ENCODE results near the gene EGR4. TPM values are rescaled to one million over a fixed set of nuclear protein-coding genes. Genes with fewer than 3 reads are reported as not detected.

Gene EGR4
- total RNA-seq, 2 experiments from 2014 or later = 0.14 to 0.17 TPM

DNA sequence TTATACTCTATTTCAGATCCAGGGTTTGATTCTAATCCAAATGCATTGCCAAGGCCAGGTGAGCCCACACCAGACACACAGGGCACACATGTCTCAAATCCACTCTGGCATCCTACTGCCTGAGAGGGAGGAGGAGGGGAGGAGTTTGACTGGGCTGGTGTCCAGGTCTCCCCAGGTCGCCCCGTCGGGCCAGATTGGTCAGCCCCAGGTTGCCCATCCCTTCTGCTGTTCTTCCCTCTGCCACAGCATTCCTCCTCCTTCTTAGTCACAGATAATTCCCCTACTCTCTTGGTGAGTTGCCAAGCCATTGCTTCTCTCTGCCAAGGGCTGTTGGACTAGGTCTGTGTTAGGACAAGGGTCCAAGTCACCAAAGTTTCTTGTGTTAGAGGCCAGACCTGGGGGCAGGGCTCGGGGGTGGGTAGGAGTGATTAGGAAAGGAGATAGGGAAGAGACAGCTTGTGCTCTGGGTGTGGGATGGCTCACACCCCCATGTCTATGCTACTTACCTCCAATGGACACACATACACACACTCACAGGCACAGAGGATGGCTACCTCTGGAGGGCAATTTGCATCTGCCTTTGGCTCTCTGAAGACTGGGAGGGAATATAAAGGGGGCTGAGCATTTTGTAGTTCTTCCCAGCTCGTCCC, 2.5 kb upstream of the EGR4 start:
- TF ChIP-seq, protein P1, sequence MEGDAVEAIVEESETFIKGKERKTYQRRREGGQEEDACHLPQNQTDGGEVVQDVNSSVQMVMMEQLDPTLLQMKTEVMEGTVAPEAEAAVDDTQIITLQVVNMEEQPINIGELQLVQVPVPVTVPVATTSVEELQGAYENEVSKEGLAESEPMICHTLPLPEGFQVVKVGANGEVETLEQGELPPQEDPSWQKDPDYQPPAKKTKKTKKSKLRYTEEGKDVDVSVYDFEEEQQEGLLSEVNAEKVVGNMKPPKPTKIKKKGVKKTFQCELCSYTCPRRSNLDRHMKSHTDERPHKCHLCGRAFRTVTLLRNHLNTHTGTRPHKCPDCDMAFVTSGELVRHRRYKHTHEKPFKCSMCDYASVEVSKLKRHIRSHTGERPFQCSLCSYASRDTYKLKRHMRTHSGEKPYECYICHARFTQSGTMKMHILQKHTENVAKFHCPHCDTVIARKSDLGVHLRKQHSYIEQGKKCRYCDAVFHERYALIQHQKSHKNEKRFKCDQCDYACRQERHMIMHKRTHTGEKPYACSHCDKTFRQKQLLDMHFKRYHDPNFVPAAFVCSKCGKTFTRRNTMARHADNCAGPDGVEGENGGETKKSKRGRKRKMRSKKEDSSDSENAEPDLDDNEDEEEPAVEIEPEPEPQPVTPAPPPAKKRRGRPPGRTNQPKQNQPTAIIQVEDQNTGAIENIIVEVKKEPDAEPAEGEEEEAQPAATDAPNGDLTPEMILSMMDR (IDR thresholded peaks at IDR 0.05) = no peak
- H3K9me3 ChIP-seq (ENCODE audit: control insufficient read depth in 1 of 2, insufficient read depth in 1 of 2, low read length in 2 of 2) = peaks cover 4 to 20% of the 10 kb centered on the region in 2 experiments
- Mint-ChIP-seq H3K4me1 (ENCODE audit: low read depth) (peaks cover 13% of the 10 kb centered on the region), H3K27ac (no peak overlapping the region), H3K4me3 (no peak overlapping the region), H3K27me3 (peaks cover 89% of the 10 kb centered on the region), H3K9me3 (no peaks in the 10 kb centered on the region), H3K36me3 (ENCODE audit: low read depth) (no peaks in the 10 kb centered on the region)
- intact Hi-C loops (cut with DNase I, micrococcal nuclease) = no loop called here
- peaks cover 30% of the 10 kb centered on the region for H3K4me1 ChIP-seq (ENCODE audit: insufficient read depth, low read length)
- peaks cover 68 to 91% of the 10 kb centered on the region in 2 experiments for H3K27me3 ChIP-seq (ENCODE audit: control insufficient read depth in 1 of 2, insufficient read depth in 2 of 2, low read length in 2 of 2)
- H3K27ac ChIP-seq (ENCODE audit: low read depth in 1 of 2, low read length in 2 of 2) = no peak overlapping the region
- ATAC-seq (ENCODE audit: poor library complexity) (no peak), DNase-seq (no peak)
- H3K36me3 ChIP-seq (ENCODE audit: insufficient read depth, low read length) = no peaks in the 10 kb centered on the region
- ChIA-PET POLR2A (no interaction called here), CTCF (no interaction called here)
- H3K4me3 ChIP-seq (ENCODE audit: low read length) = no peak overlapping the region

DNA sequence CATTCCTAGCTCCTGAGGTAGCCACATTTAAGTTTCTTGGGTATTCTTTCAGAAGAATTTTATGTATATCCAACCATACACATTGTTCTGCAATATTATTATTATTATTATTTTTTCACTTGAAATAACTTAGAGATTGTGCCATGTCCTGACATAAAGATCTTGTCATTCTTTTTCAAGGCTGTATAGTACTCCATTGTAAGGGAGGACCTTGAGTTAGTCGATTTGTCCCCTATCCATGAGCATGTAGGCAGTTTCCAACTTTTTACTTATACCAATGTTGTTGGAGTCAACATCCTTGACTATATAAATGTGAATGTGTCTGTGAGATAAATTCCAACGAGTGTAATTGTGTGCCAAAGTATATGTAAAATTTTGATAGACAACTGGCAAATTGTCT, 891 bp upstream of the EGR4 start:
- DNase-seq (no peak), ATAC-seq (ENCODE audit: poor library complexity) (no peak)
- Mint-ChIP-seq H3K4me1 (ENCODE audit: low read depth) (peaks cover 21% of the 10 kb centered on the region), H3K9me3 (no peaks in the 10 kb centered on the region), H3K27me3 (peaks cover 87% of the 10 kb centered on the region), H3K4me3 (peak overlapping the region; percentile 62), H3K36me3 (ENCODE audit: low read depth) (no peaks in the 10 kb centered on the region), H3K27ac (no peak overlapping the region)
- Histone ChIP-seq H3K4me3 (ENCODE audit: low read length) (no peak overlapping the region), H3K27me3 (ENCODE audit: control insufficient read depth in 1 of 2, insufficient read depth in 2 of 2, low read length in 2 of 2) (peaks cover 63 to 82% of the 10 kb centered on the region in 2 experiments), H3K4me1 (ENCODE audit: insufficient read depth, low read length) (peaks cover 30% of the 10 kb centered on the region), H3K9me3 (ENCODE audit: control insufficient read depth in 1 of 2, insufficient read depth in 1 of 2, low read length in 2 of 2) (peaks cover 4 to 21% of the 10 kb centered on the region in 2 experiments), H3K27ac (ENCODE audit: low read depth in 1 of 2, low read length in 2 of 2) (no peak overlapping the region), H3K36me3 (ENCODE audit: insufficient read depth, low read length) (no peaks in the 10 kb centered on the region)
- CTCF ChIA-PET = no interaction called here
- intact Hi-C loops (cut with DNase I, micrococcal nuclease) = loop anchor here in 1 of 2 experiments (5.0 kb wide), 3 partner anchors 62 to 93 kb away; partner anchors contain the start of genes ALMS1, CCT7, PRADC1 and SMYD5
- TF ChIP-seq, protein P1 (IDR thresholded peaks at IDR 0.05) = no peak
- POLR2A ChIA-PET = interaction anchor here (1.0 to 4.9 kb wide), 4 partner anchors 25 to 92 kb away, joined by 3 to 46 read pairs (median 4); partner anchors contain the start of genes ALMS1, CCT7 and PRADC1

DNA sequence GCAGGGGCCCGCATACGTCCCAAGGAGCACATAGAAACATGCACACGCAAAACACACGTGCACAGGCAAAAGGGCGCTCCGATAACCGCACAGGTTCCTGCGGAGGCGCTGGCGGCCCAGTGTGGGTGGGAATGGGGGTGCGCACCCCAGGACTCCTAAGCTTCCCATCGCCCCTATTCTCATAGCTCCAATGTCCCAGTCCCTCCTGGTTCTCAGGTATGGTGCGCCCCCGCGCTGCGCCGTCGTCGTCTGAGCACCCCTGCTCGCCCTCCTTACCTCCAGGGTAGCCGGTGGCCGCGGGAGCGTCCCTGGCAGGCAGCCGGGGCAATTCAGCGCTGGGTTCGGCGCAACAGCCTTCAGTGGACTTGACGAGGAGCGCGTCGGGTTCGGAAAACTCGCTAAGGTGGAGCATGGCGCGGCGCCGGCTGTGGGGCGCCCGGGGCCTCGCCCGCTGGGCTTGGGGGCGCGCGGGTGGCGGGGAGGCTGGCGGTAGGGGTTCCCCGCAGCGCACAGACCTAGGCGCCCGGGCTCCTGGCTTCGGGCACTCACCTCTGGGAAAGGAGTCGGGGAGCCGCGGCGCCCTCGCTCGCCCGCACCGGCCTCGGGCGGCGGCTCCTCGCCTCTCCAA, 328 bp downstream of the EGR4 start:
- no peaks in the 10 kb centered on the region for H3K36me3 ChIP-seq (ENCODE audit: insufficient read depth, low read length)
- POLR2A ChIA-PET = interaction anchor here (1.0 to 4.9 kb wide), 5 partner anchors 9 to 93 kb away, joined by 3 to 46 read pairs (median 4); partner anchors contain the start of genes ALMS1, CCT7, FBXO41 and PRADC1
- DNase-seq (no peak), ATAC-seq (ENCODE audit: poor library complexity) (no peak)
- no peak overlapping the region for H3K27ac ChIP-seq (ENCODE audit: low read depth in 1 of 2, low read length in 2 of 2)
- H3K9me3 Mint-ChIP-seq = no peaks in the 10 kb centered on the region
- no peak overlapping the region for H3K27ac Mint-ChIP-seq
- H3K4me1 Mint-ChIP-seq (ENCODE audit: low read depth) = peaks cover 21% of the 10 kb centered on the region
- TF ChIP-seq, protein P1 (IDR thresholded peaks at IDR 0.05) = no peak
- intact Hi-C loops (cut with DNase I, micrococcal nuclease) = loop anchor here (2.0 to 5.0 kb wide), 4 partner anchors 61 to 94 kb away; partner anchors contain the start of genes ALMS1 (in 1 of the 2), CCT7 (in 1 of the 2), PRADC1 (in 1 of the 2) and SMYD5 (in 1 of the 2)
- H3K27me3 Mint-ChIP-seq = peaks cover 91% of the 10 kb centered on the region
- H3K36me3 Mint-ChIP-seq (ENCODE audit: low read depth) = no peaks in the 10 kb centered on the region
- H3K4me1 ChIP-seq (ENCODE audit: insufficient read depth, low read length) = peaks cover 30% of the 10 kb centered on the region
- CTCF ChIA-PET = interaction anchor here (1.6 kb wide), 1 partner anchor 115 kb away, joined by 5 read pairs; no protein-coding TSS in a partner anchor
- peaks cover 61 to 75% of the 10 kb centered on the region in 2 experiments for H3K27me3 ChIP-seq (ENCODE audit: control insufficient read depth in 1 of 2, insufficient read depth in 2 of 2, low read length in 2 of 2)
- H3K4me3 ChIP-seq (ENCODE audit: low read length) = peak overlapping the region; percentile 48
- H3K9me3 ChIP-seq (ENCODE audit: control insufficient read depth in 1 of 2, insufficient read depth in 1 of 2, low read length in 2 of 2) = peaks cover 4 to 21% of the 10 kb centered on the region in 2 experiments
- H3K4me3 Mint-ChIP-seq = peak overlapping the region; percentile 82
